ENCODE measurements around the gene BUD23.
"Not testable (repeated sequence)": the region's sequence is repeated elsewhere in the genome, so short reads cannot be mapped to it uniquely, and the experiment has no call there.

The BUD23 gene

DNA sequence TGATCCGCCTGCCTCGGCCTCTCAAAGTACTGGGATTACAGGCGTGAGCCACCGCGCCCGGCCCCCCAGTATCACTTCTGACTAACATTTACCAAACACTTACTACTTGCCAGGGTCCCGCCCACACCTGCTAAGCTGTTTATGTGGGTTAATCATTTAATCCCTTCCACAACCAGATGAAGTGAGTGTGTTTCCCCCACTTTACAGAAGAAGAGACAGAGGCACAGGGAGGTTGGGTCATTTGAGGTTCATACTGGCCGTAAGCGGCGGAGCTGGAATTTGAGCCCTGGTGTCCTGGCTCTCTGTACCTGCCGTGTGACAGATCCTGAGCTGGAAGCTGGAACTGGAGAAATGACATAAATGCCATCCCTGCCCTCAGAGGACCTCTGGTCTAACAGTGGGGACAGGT, 30.9 kb upstream of the BUD23 start:
- TF ChIP-seq CTCF (IDR thresholded peaks at IDR 0.05; ENCODE audit: extremely low read depth, missing control alignments), result no peak
- DNase-seq (ENCODE audit: low spot score), result no peak

GRCh38 chr7:73655309-73655708, 28.1 kb upstream of the BUD23 start:
- DNase-seq (ENCODE audit: low spot score), result not testable (repeated sequence)

DNA sequence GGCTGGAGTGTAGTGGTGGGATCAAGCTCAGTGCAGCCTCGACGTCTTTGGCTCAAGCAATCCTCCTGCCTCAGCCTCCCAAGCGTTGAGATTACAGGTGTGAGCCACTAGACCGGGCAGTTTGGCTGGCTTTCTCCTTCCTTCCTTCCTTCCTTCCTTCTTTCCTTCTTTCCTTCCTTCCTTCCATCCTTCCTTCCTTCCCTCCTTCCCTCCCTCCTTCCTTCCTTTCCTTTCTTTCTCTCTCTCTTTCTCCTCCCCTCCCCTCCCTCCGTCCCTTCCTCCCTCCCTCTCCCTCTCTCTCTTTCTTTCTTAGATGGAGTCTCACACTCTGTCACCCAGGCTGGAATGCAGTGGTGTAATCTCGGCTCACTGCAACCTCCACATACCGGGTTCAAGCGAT, 23.4 kb upstream of the BUD23 start:
- no peak for DNase-seq (ENCODE audit: low spot score)
- TF ChIP-seq CTCF (IDR thresholded peaks at IDR 0.05; ENCODE audit: extremely low read depth, missing control alignments), result no peak

- DNase-seq (ENCODE audit: low spot score), result not testable (repeated sequence)
These were observed 22.8 kb upstream of the BUD23 start for GRCh38 chr7:73660594-73660993.

DNA sequence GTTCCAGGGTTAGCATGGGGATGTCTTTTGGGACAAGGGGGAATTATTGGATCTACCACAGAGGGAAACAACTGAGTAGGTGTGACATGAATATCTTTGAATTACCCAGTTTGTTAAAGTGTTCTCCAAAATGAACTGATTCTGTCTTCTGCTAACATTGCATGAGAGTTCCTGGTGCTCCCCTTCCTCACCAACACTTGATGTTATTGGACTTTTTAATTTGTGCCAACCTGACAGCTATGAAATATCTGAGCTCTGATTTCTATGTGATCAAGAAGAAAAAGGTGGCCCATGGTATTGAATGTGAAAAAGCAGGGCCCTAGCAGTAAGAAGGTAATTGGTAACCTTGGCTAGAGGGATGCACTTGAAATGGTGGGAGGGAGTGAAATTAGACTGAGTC, 20.4 kb upstream of the BUD23 start:
- no peak for TF ChIP-seq CTCF (IDR thresholded peaks at IDR 0.05; ENCODE audit: extremely low read depth, missing control alignments)
- DNase-seq (ENCODE audit: low spot score), result no peak

DNA sequence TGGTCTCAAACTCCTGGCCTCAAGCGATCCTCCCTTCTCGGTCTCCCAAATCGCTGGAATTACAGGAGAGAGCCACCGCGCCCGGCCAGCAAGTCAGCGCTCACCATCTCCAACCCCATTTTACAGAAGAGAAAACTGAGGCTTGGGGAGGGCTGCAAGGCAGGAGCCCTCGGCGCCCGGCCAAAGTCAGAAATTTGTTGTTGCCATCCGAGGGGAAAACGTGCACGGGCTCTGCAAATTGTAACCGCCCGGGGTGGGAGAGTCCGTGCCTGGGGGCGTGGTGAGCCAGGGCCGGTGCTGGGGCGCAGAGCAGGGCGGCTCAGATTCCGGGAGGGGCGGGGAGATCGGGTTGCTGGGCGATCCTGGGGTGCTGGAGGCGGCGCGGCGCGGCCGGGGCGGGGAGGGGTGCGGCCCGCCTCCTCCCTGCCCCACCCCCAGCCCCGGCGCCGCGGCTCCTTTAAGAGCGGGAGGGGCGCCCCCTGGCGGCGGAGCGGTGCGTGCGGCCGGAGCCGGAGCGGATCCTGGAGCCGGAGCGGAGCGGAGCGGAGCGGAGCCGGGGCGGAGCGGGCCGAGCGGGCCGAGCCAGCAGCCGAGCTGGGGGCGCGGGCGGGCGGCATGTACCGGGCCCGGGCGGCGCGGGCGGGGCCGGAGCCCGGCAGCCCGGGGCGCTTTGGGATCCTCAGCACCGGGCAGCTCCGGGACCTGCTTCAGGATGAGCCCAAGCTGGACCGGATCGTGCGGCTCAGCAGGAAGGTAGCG, 15.9 kb upstream of the BUD23 start, which contains the start of gene VPS37D:
Gene VPS37D (plus strand): TSS at position 488 of the 759 bp plus-strand sequence. CDS start 128 bp downstream, at position 616.
- TF ChIP-seq CTCF (IDR thresholded peaks at IDR 0.05; ENCODE audit: extremely low read depth, missing control alignments), result peak; percentile 96
- peak; percentile 99 for DNase-seq (ENCODE audit: low spot score)

- peak; percentile 60 for DNase-seq (ENCODE audit: low spot score)
- TF ChIP-seq CTCF (IDR thresholded peaks at IDR 0.05; ENCODE audit: extremely low read depth, missing control alignments), result no peak
These were observed 15.1 kb upstream of the BUD23 start for GRCh38 chr7:73668103-73668885.

GRCh38 chr7:73668886-73669230, 14.5 kb upstream of the BUD23 start:
- TF ChIP-seq CTCF (IDR thresholded peaks at IDR 0.05; ENCODE audit: extremely low read depth, missing control alignments), result no peak
- DNase-seq (ENCODE audit: low spot score), result peak; percentile 42
